ENCODE data around the gene PLA2G6. TPM values are rescaled to one million over a fixed set of nuclear protein-coding genes. Genes with fewer than 3 reads are reported as not detected.

Gene PLA2G6
- total and polyA plus RNA-seq, 2 experiments from 2014 or later, result 28.2 to 30.2 TPM

DNA sequence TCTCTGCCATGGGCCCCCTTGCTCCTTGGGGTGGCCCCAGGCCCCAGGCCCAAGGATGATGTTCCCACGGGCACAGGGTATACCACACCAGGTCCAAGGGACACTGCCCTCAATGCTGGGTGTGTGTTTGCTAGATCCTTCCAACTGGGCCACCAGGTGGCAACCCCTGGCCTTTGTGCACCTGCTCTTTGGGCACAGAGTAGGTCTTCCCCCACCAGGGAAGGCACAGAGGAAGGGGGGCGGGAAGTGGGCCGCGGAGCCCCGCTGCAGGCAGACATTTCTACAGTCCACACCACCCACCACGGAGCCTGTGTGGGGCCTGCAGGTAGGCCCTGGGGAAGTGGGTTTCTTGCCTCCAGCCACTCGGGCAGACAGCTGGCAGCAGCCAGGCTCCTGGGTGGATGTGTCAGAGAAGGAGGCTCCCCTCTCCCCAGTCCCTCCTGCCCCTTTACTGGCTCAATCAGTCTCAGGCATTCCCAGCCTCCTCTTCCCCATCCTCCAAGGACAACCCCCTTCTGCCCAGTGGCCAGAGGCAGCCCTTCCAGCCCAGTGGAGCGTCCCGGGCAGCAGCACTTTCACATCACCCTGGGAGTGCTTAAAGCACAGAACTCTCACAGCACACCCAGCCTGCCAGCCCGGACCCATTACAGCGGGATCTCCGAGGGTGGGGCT is 41.8 kb upstream of the PLA2G6 start:
- no peak for DNase-seq (ENCODE audit: low spot score)
- no peaks in the 10 kb centered on the region for H3K9me3 ChIP-seq (ENCODE audit: low read depth)
- H3K4me3 ChIP-seq, result no peak overlapping the region
- 94% methylated on average over 12 of the region's 12 CpGs for WGBS (ENCODE audit: low lambda C conversion rate, missing lambda C conversion rate)
- no peaks in the 10 kb centered on the region for H3K27me3 ChIP-seq
- H2AFZ ChIP-seq, result no peak overlapping the region
- TF ChIP-seq, protein P1, sequence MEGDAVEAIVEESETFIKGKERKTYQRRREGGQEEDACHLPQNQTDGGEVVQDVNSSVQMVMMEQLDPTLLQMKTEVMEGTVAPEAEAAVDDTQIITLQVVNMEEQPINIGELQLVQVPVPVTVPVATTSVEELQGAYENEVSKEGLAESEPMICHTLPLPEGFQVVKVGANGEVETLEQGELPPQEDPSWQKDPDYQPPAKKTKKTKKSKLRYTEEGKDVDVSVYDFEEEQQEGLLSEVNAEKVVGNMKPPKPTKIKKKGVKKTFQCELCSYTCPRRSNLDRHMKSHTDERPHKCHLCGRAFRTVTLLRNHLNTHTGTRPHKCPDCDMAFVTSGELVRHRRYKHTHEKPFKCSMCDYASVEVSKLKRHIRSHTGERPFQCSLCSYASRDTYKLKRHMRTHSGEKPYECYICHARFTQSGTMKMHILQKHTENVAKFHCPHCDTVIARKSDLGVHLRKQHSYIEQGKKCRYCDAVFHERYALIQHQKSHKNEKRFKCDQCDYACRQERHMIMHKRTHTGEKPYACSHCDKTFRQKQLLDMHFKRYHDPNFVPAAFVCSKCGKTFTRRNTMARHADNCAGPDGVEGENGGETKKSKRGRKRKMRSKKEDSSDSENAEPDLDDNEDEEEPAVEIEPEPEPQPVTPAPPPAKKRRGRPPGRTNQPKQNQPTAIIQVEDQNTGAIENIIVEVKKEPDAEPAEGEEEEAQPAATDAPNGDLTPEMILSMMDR (IDR thresholded peaks at IDR 0.05; ENCODE audit: poor library complexity), result no peak
- no peak for TF ChIP-seq EZH2 (IDR thresholded peaks at IDR 0.05; ENCODE audit: borderline replicate concordance)
- TF ChIP-seq EZH2phosphoT487 (IDR thresholded peaks at IDR 0.05; ENCODE audit: low read depth, severe bottlenecking, unreplicated experiment), result no peak
- H3K4me2 ChIP-seq, result no peak overlapping the region
- peaks cover 14% of the 10 kb centered on the region for H3K4me1 ChIP-seq (ENCODE audit: insufficient read depth)
- no peaks in the 10 kb centered on the region for H3K9me2 ChIP-seq (replicated peaks; ENCODE audit: insufficient read depth)
- no peaks in the 10 kb centered on the region for H3K36me3 ChIP-seq (replicated peaks; ENCODE audit: insufficient read depth, low read depth)
- H3K27ac ChIP-seq, result no peak overlapping the region
- H3K79me2 ChIP-seq, result no peaks in the 10 kb centered on the region
- H4K20me1 ChIP-seq (ENCODE audit: insufficient read depth, poor library complexity, severe bottlenecking), result no peaks in the 10 kb centered on the region

DNA sequence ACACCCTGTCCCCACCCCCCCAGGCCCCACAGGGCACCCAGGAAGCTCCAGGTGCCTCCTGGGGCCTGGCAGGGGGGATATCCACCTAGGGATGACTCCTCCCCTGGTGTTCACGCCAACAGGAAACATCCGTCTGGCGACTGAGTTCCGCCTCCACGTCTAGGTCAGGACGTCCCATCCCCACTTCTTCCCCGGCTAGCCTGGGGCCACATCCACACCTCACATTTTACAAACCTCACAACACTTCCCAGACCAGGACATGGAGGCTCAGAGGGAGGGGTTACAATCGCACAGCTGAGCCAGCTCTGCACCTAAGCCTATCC is 41.1 kb upstream of the PLA2G6 start:
- Histone ChIP-seq H3K4me2 (no peak overlapping the region), H3K27me3 (no peaks in the 10 kb centered on the region), H3K9me3 (ENCODE audit: low read depth) (no peaks in the 10 kb centered on the region), H3K79me2 (no peaks in the 10 kb centered on the region), H3K4me3 (no peak overlapping the region), H3K9me2 (replicated peaks; ENCODE audit: insufficient read depth) (no peaks in the 10 kb centered on the region), H3K4me1 (ENCODE audit: insufficient read depth) (peaks cover 21% of the 10 kb centered on the region), H3K36me3 (replicated peaks; ENCODE audit: insufficient read depth, low read depth) (no peaks in the 10 kb centered on the region), H4K20me1 (ENCODE audit: insufficient read depth, poor library complexity, severe bottlenecking) (no peaks in the 10 kb centered on the region), H2AFZ (no peak overlapping the region), H3K27ac (no peak overlapping the region)
- TF ChIP-seq EZH2 (IDR thresholded peaks at IDR 0.05; ENCODE audit: borderline replicate concordance) (no peak), EZH2phosphoT487 (IDR thresholded peaks at IDR 0.05; ENCODE audit: low read depth, severe bottlenecking, unreplicated experiment) (no peak)
- TF ChIP-seq, protein P1 (IDR thresholded peaks at IDR 0.05; ENCODE audit: poor library complexity), result no peak
- no peak for DNase-seq (ENCODE audit: low spot score)
- 77% methylated on average over 8 of the region's 8 CpGs for WGBS (ENCODE audit: low lambda C conversion rate, missing lambda C conversion rate)

DNA sequence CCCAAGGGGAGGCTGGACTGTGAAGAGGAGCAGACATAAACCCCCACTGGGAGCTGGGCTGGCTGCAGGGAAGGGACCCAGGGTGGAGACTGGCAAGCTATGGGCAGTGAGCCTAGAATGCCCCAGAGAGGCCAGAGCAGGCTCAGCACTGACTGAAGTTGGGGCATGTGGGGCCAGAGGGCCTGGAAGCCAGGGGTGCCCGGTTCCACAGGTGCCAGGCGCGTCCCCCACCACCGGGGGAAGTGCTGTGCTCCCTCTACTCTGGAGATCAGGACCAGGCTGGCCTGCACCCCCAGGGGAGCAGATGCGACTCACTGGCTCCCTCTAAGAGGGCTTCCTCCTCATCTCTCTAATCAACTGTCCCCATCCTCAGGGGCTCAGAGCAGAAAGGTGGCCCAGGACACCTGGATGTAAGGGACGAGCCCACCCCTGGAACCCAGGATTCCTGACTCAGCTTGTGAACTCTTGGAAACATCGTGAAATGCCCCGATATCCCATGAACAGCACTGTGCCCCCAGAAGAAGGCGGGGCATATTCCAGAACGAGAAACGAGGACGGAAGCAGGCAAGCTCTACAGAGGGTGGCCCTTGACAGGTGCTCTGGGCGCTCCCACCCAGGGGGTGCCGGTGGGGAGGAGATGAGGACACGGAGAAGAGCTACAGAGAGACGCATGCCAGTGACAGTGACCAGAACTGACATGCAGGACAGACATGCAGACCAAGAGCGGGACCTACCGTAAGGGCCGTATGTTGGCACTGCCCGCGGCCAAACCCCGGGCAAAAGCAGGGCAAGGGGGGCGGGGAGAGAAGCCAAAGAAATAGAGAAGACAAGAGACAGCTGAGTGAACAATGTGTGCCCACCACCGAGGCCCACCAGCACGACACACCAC is 40.5 kb upstream of the PLA2G6 start:
- H3K9me3 ChIP-seq (ENCODE audit: low read depth), result no peaks in the 10 kb centered on the region

More for the DNA sequence above, 40.5 kb upstream of the PLA2G6 start:
- Histone ChIP-seq H3K4me3 (no peak overlapping the region), H3K4me2 (no peak overlapping the region), H3K4me1 (ENCODE audit: insufficient read depth) (peaks cover 21% of the 10 kb centered on the region), H3K9me2 (replicated peaks; ENCODE audit: insufficient read depth) (no peaks in the 10 kb centered on the region), H3K79me2 (no peaks in the 10 kb centered on the region), H3K36me3 (replicated peaks; ENCODE audit: insufficient read depth, low read depth) (no peaks in the 10 kb centered on the region), H3K27ac (no peak overlapping the region), H2AFZ (no peak overlapping the region), H3K27me3 (no peaks in the 10 kb centered on the region), H4K20me1 (ENCODE audit: insufficient read depth, poor library complexity, severe bottlenecking) (no peaks in the 10 kb centered on the region)
- TF ChIP-seq, protein P1 (IDR thresholded peaks at IDR 0.05; ENCODE audit: poor library complexity), result no peak
- TF ChIP-seq EZH2phosphoT487 (IDR thresholded peaks at IDR 0.05; ENCODE audit: low read depth, severe bottlenecking, unreplicated experiment), result no peak
- no peak for TF ChIP-seq EZH2 (IDR thresholded peaks at IDR 0.05; ENCODE audit: borderline replicate concordance)
- no peak for DNase-seq (ENCODE audit: low spot score)
- 95% methylated on average over 25 of the region's 25 CpGs for WGBS (ENCODE audit: low lambda C conversion rate, missing lambda C conversion rate)

Data from hepatocyte (in vitro differentiated cells).